Heart left ventricle (tissue), 13 donors: ENCODE data around the gene GARS1.

Experiments used
- CTCF ChIP-seq, 12 donors: fragments of 200-600 bp; sonication (generic) in 4 of 12; IDR thresholded peaks; one replicate each; pipeline versions ENCODE4 v1.5.0 to v1.8.0; 2018 to 2022; ENCODE audit warnings: antibody characterized with exemption in 12 of 12, mild to moderate bottlenecking in 5 of 12
- POLR2A ChIP-seq, 2 donors: fragments of 450-650 bp; IDR thresholded peaks; one replicate each; pipeline ENCODE4 v1.6.1; 2017; ENCODE audit warnings: antibody characterized with exemption in 2 of 2, mild to moderate bottlenecking in 2 of 2, moderate library complexity in 2 of 2
- donor health status: ischemic (EF 13 %, LVEDD 7.1; RV severe dilation, severe dysfunction).
- donor health status: DM: no; HTN: yes; CAD: no.
- donor health status: DM: no; HTN: no; CAD: no.
- donor health status: ischemic (EF 25% LVEDD 6.9; RV normal size, moderate dysfunction).
- donor health status: ischemic (EF 25% LVEDD 5.7; RV mildly dilated, moderate dysfunction).
- donor health status: ischemic (EF 35%, LVEDD 5.7; RV mildly dilated, moderate dysfunction).
- donor health status: nonischemic (EF 11% LVEDD 7.7; RV severe dilation, severe dysfunction).
- donor health status: DM: yes; HTN: yes; CAD: no.
- donor health status: PGD.
- donor health status: ischemic (EF 29% LVEDD 5.4; RV normal size, mild dysfunction).
- donor health status: nonischemic (EF 23%, LVEDD 6.1; RV moderate dilation, normal function).

DNA sequence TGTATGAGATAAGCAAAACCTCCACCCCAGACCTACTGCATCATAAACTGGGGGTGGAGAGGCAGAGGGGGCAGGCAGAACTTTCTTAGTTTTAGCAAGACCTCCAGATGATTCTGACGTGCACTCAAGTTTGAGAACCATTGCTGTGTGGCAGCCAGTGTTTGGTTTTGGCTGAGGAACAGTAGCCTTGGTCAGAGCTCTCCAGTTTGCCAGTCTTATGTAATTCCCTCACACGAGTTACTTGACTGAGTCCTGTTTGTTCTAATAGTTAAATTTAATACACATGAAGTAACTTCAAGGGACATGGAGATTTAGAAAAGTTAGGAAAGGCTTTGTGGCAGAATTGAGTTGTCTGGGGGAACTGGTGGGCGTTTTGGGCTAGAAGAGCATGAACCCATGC lies 38.5 kb downstream of the GARS1 start:
- no peak for TF ChIP-seq POLR2A (IDR thresholded peaks at IDR 0.05)
- TF ChIP-seq CTCF (IDR thresholded peaks at IDR 0.05): no peak
